AG08396 (cell line): ENCODE results near the gene OR52N1.

Experiments used
- DNase-seq: peaks from one replicate; pipeline ENCODE4 v3.0.0; 2012; ENCODE audit warnings: low spot score, mixed read lengths

Gene OR52N1

GRCh38 chr11:5791165-5791564 lies at the start of gene OR52N1:
TSS of gene OR52N1 (minus strand) at chr11:5791265. CDS start at chr11:5788816, 2,449 bp downstream.
- DNase-seq: no peak

- no peak for DNase-seq
Measured at GRCh38 chr11:5837695-5838094, 46.6 kb upstream of the OR52N1 start.

- no peak for DNase-seq
Measured at GRCh38 chr11:5833446-5833845, 42.4 kb upstream of the OR52N1 start.

- DNase-seq: no peak
Measured at GRCh38 chr11:5831196-5831829, 40.2 kb upstream of the OR52N1 start.

- DNase-seq: no peak
Measured at GRCh38 chr11:5818245-5818886, 27.3 kb upstream of the OR52N1 start.

- DNase-seq: no peak
Measured at GRCh38 chr11:5815534-5815933, 24.5 kb upstream of the OR52N1 start.

GRCh38 chr11:5809905-5810795 lies 19.1 kb upstream of the OR52N1 start:
- DNase-seq: no peak

GRCh38 chr11:5809122-5809519 lies 18.1 kb upstream of the OR52N1 start:
- DNase-seq: no peak

GRCh38 chr11:5808500-5809121 lies 17.5 kb upstream of the OR52N1 start, which contains the start of gene OR52N2:
TSS of gene OR52N2 (plus strand) at chr11:5808924. CDS start at chr11:5820336, 11,412 bp downstream.
- peak; percentile 51 for DNase-seq

GRCh38 chr11:5807580-5807979 lies 16.5 kb upstream of the OR52N1 start:
- DNase-seq: no peak

- DNase-seq: no peak
Measured at GRCh38 chr11:5803982-5804381, 12.9 kb upstream of the OR52N1 start.

- no peak for DNase-seq
Measured at GRCh38 chr11:5796541-5796940, 5.5 kb upstream of the OR52N1 start.

- no peak for DNase-seq
Measured at GRCh38 chr11:5783255-5783654, 7.8 kb downstream of the OR52N1 start, which contains the start of gene OR52N5. TSS of gene OR52N5 (minus strand) at chr11:5783355. CDS start at chr11:5778634, 4,721 bp downstream.

GRCh38 chr11:5767056-5767455 lies 24.0 kb downstream of the OR52N1 start:
- DNase-seq: no peak

GRCh38 chr11:5753943-5754342 lies 37.1 kb downstream of the OR52N1 start, which contains the start of gene OR52N4:
TSS of gene OR52N4 (plus strand) at chr11:5754243. CDS start at chr11:5754741, 498 bp downstream.
- no peak for DNase-seq

GRCh38 chr11:5749836-5750235 lies 41.2 kb downstream of the OR52N1 start:
- no peak for DNase-seq

GRCh38 chr11:5746614-5747013 lies 44.5 kb downstream of the OR52N1 start:
- DNase-seq: no peak

GRCh38 chr11:5738431-5738830 lies 52.6 kb downstream of the OR52N1 start:
- DNase-seq: no peak

GRCh38 chr11:5737670-5738392 lies 53.2 kb downstream of the OR52N1 start:
- no peak for DNase-seq

- DNase-seq: no peak
Measured at GRCh38 chr11:5737091-5737490, 54.0 kb downstream of the OR52N1 start.
